HepG2 (cell line): Measurements from ENCODE around the gene TP73. TPM values are rescaled to one million over a fixed set of nuclear protein-coding genes. Genes with fewer than 3 reads are reported as not detected.

Source experiments
- ATAD3A ChIP-seq: sonication (generic); formaldehyde crosslinking; IDR thresholded peaks from 2 replicates; pipeline ENCODE4 v1.4.0; 2020; ENCODE audit warnings: missing genetic modification reagents
- CHCHD3 ChIP-seq: sonication (generic); formaldehyde crosslinking; IDR thresholded peaks from 2 replicates; pipeline ENCODE4 v1.8.0; 2022; ENCODE audit warnings: mild to moderate bottlenecking, missing genetic modification reagents, moderate library complexity
- EZH2 ChIP-seq: conservative IDR thresholded peaks from 2 replicates; pipeline ENCODE4 v1.6.1; 2012; ENCODE audit warnings: mild to moderate bottlenecking, low read depth, low read length, moderate library complexity
- HNRNPL ChIP-seq: fragments of 200-400 bp; formaldehyde crosslinking; IDR thresholded peaks from 2 replicates; pipeline ENCODE4 v1.6.1; 2017; ENCODE audit warnings: mild to moderate bottlenecking, low read depth, low read length
- MTA3 ChIP-seq: sonication (generic); formaldehyde crosslinking; IDR thresholded peaks from 2 replicates; pipeline ENCODE4 v1.4.0; 2020; ENCODE audit warnings: missing genetic modification reagents
- PRDM4 ChIP-seq: sonication (generic); formaldehyde crosslinking; IDR thresholded peaks from 2 replicates; pipeline ENCODE4 v1.9.0; 2021; ENCODE audit warnings: missing genetic modification reagents, borderline replicate concordance
- TBL1XR1 ChIP-seq: fragments of 150-350 bp; IDR thresholded peaks from 2 replicates; pipeline ENCODE4 v1.6.1; 2014; ENCODE audit warnings: borderline replicate concordance, low read length; ENCODE audit not compliant: partially characterized antibody
- TCF7 ChIP-seq: sonication (generic); IDR thresholded peaks from 2 replicates; pipeline ENCODE4 v1.6.1; 2016; ENCODE audit warnings: antibody characterized with exemption, low read depth
- YY1 ChIP-seq: IDR thresholded peaks from 2 replicates; pipeline ENCODE4 v1.6.1; 2011; ENCODE audit warnings: low read length, low read depth, moderate library complexity, mild to moderate bottlenecking; ENCODE audit not compliant: insufficient read depth, insufficient replicate concordance
- ZBTB7B ChIP-seq: sonication (generic); formaldehyde crosslinking; IDR thresholded peaks from 2 replicates; pipeline ENCODE4 v1.4.0; 2020; ENCODE audit warnings: missing genetic modification reagents
- ZFP41 ChIP-seq: sonication (generic); formaldehyde crosslinking; IDR thresholded peaks from 2 replicates; pipeline ENCODE4 v1.4.0; 2020; ENCODE audit warnings: mild to moderate bottlenecking, missing genetic modification reagents, borderline replicate concordance
- ZKSCAN1 ChIP-seq: fragments of 150-350 bp; IDR thresholded peaks from 2 replicates; pipeline ENCODE4 v1.6.1; 2014; ENCODE audit warnings: low read length
- ZNF282 ChIP-seq: fragments of 450-650 bp; IDR thresholded peaks from 2 replicates; pipeline ENCODE4 v1.6.1; 2018; ENCODE audit not compliant: partially characterized antibody
- ZNF3 ChIP-seq: IDR thresholded peaks from 2 replicates; pipeline ENCODE4 v1.7.0; 2017; ENCODE audit warnings: inconsistent platforms
- ZNF337 ChIP-seq: sonication (generic); formaldehyde crosslinking; IDR thresholded peaks from 2 replicates; pipeline ENCODE4 v1.5.1; 2020; ENCODE audit warnings: missing genetic modification reagents, low read depth, mild to moderate bottlenecking, borderline replicate concordance
- ZNF367 ChIP-seq: sonication (generic); formaldehyde crosslinking; IDR thresholded peaks from 2 replicates; pipeline ENCODE4 v1.4.0; 2020; ENCODE audit warnings: missing genetic modification reagents, borderline replicate concordance
- ZNF546 ChIP-seq: sonication (generic); formaldehyde crosslinking; conservative IDR thresholded peaks from 2 replicates; pipeline ENCODE4 v1.8.1; 2023; ENCODE audit warnings: mild to moderate bottlenecking, missing genetic modification reagents
- ZNF619 ChIP-seq: sonication (generic); formaldehyde crosslinking; IDR thresholded peaks from 2 replicates; pipeline ENCODE4 v1.4.0; 2020; ENCODE audit warnings: mild to moderate bottlenecking, missing genetic modification reagents
- ZNF784 ChIP-seq: sonication (generic); formaldehyde crosslinking; IDR thresholded peaks from 2 replicates; pipeline ENCODE4 v1.5.1; 2020; ENCODE audit warnings: missing genetic modification reagents, mild to moderate bottlenecking, borderline replicate concordance
- ZNF790 ChIP-seq: sonication (generic); formaldehyde crosslinking; IDR thresholded peaks from 2 replicates; pipeline ENCODE4 v1.8.0; 2022; ENCODE audit warnings: missing genetic modification reagents, mild to moderate bottlenecking, borderline replicate concordance
- ZSCAN22 ChIP-seq: sonication (generic); formaldehyde crosslinking; IDR thresholded peaks from 2 replicates; pipeline ENCODE4 v1.4.0; 2020; ENCODE audit warnings: mild to moderate bottlenecking, missing genetic modification reagents
- polyA plus RNA-seq, 8 experiments: library from polyadenylated mRNA; depleted of rRNA in 3 of 8; stranded (reverse) in 7 of 8; unstranded in 1 of 8; fragments of >200 nt; fragmentation: Illumina TruSeq in 4 of 8; extraction: Trizol in 4 of 8; gene quantifications; 2 replicates each; pipeline versions ENCODE4 v1.2.1 to v1.2.3, GENCODE V29; 2011 to 2016; ENCODE audit warnings: low read depth in 4 of 8, missing spikeins in 1 of 8, mixed read lengths in 1 of 8; ENCODE audit not compliant: insufficient read depth in 1 of 8
- total RNA-seq, 5 experiments: library from RNA; depleted of rRNA; stranded (reverse); fragments of >200 nt; fragmentation: Illumina TruSeq; extraction: Trizol; gene quantifications; 2 replicates each; pipeline ENCODE4 v1.2.3, GENCODE V29; 2016; ENCODE audit warnings: low read depth in 1 of 5
- TF ChIP-seq, protein P1 (sequence below): sonication (generic); formaldehyde crosslinking; IDR thresholded peaks from 2 replicates; pipeline ENCODE4 v1.5.1; 2020; ENCODE audit warnings: mild to moderate bottlenecking, missing genetic modification reagents, borderline replicate concordance
- TF ChIP-seq, protein P2 (sequence below): sonication (generic); formaldehyde crosslinking; conservative IDR thresholded peaks from 2 replicates; pipeline ENCODE4 v1.8.0; 2022; ENCODE audit warnings: mild to moderate bottlenecking, moderate library complexity, missing genetic modification reagents

The TP73 gene
- total and polyA plus RNA-seq, 2 of the 13 experiments (the other 11 are each of a cell fraction or from before 2014, with no cell fraction given) = 0.49 to 1.1 TPM

DNA sequence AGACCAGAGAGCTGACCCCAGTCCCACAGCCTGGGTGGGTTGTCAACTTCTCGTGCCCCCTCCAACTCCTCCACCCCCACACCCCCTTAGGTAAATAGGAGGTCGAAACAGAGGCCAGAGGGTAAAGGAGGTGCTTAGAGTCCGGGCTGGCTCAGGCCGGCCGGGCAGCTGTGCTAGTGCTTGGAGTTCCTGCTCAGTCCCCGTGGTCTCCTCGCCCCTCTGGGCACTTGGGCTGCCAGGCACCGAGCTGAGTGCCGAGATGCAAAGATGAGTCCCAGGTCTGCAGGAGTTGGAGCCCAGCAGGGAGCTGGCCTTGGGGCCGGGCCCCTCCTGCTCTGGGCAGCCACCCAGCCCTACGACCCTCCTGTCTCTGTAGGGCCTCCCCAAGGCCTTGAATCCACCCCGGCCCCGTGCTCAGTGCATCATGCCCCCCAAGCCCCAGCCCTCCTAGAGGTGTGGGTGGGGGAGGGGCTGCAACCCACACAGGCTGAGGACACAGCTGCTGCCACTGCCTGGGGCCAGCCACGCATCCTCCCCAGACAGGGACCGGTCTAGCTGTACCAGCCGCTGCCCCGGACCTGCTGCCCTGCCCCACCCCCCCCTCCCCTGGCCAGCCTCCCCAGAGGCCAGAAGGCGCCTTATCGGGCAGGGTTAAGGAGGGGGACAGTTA is 122.1 kb downstream of the TP73 start (continued):
- TF ChIP-seq EZH2 (no peak), ZBTB7B (CRISPR knock-in tag) (0 out of 2 replicates have a peak, but pooled peaks have one; percentile 24), TCF7 (no peak), ZNF546 (CRISPR knock-in tag) (no peak), YY1 (no peak), ZNF367 (CRISPR knock-in tag) (no peak), PRDM4 (CRISPR knock-in tag) (no peak), ZNF337 (CRISPR knock-in tag) (no peak), ZSCAN22 (CRISPR knock-in tag) (no peak), HNRNPL (peak; percentile 55; the same call in 1 of the 2 replicates), TBL1XR1 (no peak), ZNF784 (no peak), ZNF790 (CRISPR knock-in tag) (no peak), CHCHD3 (CRISPR knock-in tag) (no peak; the same call in 1 of the 2 replicates), ATAD3A (no peak), ZFP41 (CRISPR knock-in tag) (no peak), ZKSCAN1 (no peak), ZNF619 (CRISPR knock-in tag) (no peak), ZNF282 (no peak), ZNF3 (CRISPR knock-in tag) (no peak), MTA3 (CRISPR knock-in tag) (no peak)
- TF ChIP-seq, protein P1, sequence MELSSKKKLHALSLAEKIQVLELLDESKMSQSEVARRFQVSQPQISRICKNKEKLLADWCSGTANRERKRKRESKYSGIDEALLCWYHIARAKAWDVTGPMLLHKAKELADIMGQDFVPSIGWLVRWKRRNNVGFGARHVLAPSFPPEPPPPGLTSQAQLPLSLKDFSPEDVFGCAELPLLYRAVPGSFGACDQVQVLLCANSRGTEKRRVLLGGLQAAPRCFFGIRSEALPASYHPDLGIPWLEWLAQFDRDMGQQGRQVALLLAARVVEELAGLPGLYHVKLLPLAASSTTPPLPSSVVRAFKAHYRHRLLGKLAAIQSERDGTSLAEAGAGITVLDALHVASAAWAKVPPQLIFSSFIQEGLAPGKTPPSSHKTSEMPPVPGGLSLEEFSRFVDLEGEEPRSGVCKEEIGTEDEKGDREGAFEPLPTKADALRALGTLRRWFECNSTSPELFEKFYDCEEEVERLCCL = no peak
- TF ChIP-seq, protein P2, sequence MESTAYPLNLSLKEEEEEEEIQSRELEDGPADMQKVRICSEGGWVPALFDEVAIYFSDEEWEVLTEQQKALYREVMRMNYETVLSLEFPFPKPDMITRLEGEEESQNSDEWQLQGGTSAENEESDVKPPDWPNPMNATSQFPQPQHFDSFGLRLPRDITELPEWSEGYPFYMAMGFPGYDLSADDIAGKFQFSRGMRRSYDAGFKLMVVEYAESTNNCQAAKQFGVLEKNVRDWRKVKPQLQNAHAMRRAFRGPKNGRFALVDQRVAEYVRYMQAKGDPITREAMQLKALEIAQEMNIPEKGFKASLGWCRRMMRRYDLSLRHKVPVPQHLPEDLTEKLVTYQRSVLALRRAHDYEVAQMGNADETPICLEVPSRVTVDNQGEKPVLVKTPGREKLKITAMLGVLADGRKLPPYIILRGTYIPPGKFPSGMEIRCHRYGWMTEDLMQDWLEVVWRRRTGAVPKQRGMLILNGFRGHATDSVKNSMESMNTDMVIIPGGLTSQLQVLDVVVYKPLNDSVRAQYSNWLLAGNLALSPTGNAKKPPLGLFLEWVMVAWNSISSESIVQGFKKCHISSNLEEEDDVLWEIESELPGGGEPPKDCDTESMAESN (CRISPR knock-in tag) = no peak
